Endodermal cell (in vitro differentiated cells): Measurements from ENCODE around the gene TRAF3. TPM values are rescaled to one million over a fixed set of nuclear protein-coding genes. Genes with fewer than 3 reads are reported as not detected.

Source experiments
- DNase-seq: peaks from one replicate; pipeline ENCODE4 v3.0.0-alpha.2; 2017
- H3K27ac ChIP-seq: 2 replicates; pipeline ENCODE4 v1.5.1; 2013; ENCODE audit warnings: mild to moderate bottlenecking, low read depth, low read length, moderate library complexity
- H3K27me3 ChIP-seq: 2 replicates; pipeline ENCODE4 v1.6.1; 2013; ENCODE audit warnings: mild to moderate bottlenecking, low read length, moderate library complexity; ENCODE audit not compliant: insufficient read depth, control insufficient read depth, poor library complexity, severe bottlenecking
- H3K36me3 ChIP-seq: 2 replicates; pipeline ENCODE4 v1.7.0; 2013; ENCODE audit warnings: mild to moderate bottlenecking, low read length, moderate library complexity; ENCODE audit not compliant: control insufficient read depth, insufficient read depth
- H3K4me1 ChIP-seq: one replicate; pipeline ENCODE4 v1.7.0; 2013; ENCODE audit warnings: low read length; ENCODE audit not compliant: control insufficient read depth, insufficient read depth
- H3K4me3 ChIP-seq: 2 replicates; pipeline ENCODE4 v1.5.1; 2013; ENCODE audit warnings: mild to moderate bottlenecking, low read length, moderate library complexity
- H3K9ac ChIP-seq: 2 replicates; pipeline ENCODE4 v1.6.1; 2013; ENCODE audit warnings: mild to moderate bottlenecking, low read length, moderate library complexity; ENCODE audit not compliant: poor library complexity, severe bottlenecking; ENCODE audit errors: extremely low read depth
- H3K9me3 ChIP-seq: 2 replicates; pipeline ENCODE4 v1.6.1; 2013; ENCODE audit warnings: mild to moderate bottlenecking, low read length, moderate library complexity; ENCODE audit not compliant: control insufficient read depth
- H3K27ac Mint-ChIP-seq: 2 replicates; pipeline ENCODE4 v1.8.0; 2020; ENCODE audit warnings: mixed read lengths
- H3K27me3 Mint-ChIP-seq: 2 replicates; pipeline ENCODE4 v1.8.0; 2021; ENCODE audit warnings: mild to moderate bottlenecking, mixed read lengths; ENCODE audit not compliant: insufficient read depth
- H3K36me3 Mint-ChIP-seq: 2 replicates; pipeline ENCODE4 v1.8.0; 2020; ENCODE audit warnings: low read depth, mixed read lengths
- H3K4me1 Mint-ChIP-seq: 2 replicates; pipeline ENCODE4 v1.8.0; 2020; ENCODE audit warnings: mixed read lengths
- H3K4me3 Mint-ChIP-seq: 2 replicates; pipeline ENCODE4 v1.8.0; 2020; ENCODE audit warnings: mild to moderate bottlenecking, moderate library complexity, mixed read lengths
- H3K9me3 Mint-ChIP-seq: 2 replicates; pipeline ENCODE4 v1.8.0; 2020; ENCODE audit warnings: mild to moderate bottlenecking, mixed read lengths
- WGBS, 2 experiments: methylation state at CpG; one replicate each; pipeline versions ENCODE4 v1.1.5 to v1.1.7; 2013; ENCODE audit warnings: missing lambda C conversion rate in 2 of 2, mixed read lengths in 1 of 2; ENCODE audit not compliant: insufficient coverage in 1 of 2, insufficient read length in 1 of 2; 5-methylcytosine and 5-hydroxymethylcytosine counted together
- total RNA-seq, 2 donors: library from RNA; stranded (reverse); fragmentation: NEBNext Ultra II Directional in 1 of 2; extraction: Animal tissue kit (Norgen Biotek cat#: 25700) in 1 of 2; gene quantifications; 2 replicates in 1 of 2; 3 replicates in 1 of 2; pipeline ENCODE4 v1.2.1, GENCODE V29; 2021
- TF ChIP-seq, protein P1 (sequence below): fragments of 200-600 bp; sonication (generic); conservative IDR thresholded peaks from 2 replicates; pipeline ENCODE4 v1.5.0; 2021; ENCODE audit warnings: antibody characterized with exemption, mild to moderate bottlenecking

TRAF3 gene
- total RNA-seq, 2 donors from 2014 or later: 16.7 to 23.8 TPM

DNA sequence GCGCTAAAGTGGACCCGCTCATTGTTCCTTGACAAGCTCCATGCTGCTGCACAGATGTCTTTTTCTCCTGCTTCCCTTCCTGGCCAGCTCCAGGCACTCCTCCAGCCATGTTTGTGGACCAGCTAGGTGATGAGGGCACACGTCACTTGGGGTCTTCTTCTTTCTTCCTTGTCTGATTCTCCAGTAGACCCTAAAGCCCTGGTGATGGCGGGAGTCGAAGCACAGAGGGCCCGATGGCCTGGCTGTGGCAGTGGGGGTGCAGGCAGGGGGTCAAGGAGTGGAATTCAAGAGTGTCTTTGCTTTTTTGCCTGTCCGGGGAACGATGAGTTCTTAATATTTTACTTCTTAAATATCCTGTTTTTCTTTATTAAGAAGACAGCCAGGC lies 122.3 kb downstream of the TRAF3 start:
- Mint-ChIP-seq H3K27ac (no peak overlapping the region), H3K27me3 (no peaks in the 10 kb centered on the region), H3K4me3 (no peak overlapping the region), H3K4me1 (peaks cover 7% of the 10 kb centered on the region), H3K9me3 (no peaks in the 10 kb centered on the region), H3K36me3 (peaks cover 19% of the 10 kb centered on the region)
- TF ChIP-seq, protein P1, sequence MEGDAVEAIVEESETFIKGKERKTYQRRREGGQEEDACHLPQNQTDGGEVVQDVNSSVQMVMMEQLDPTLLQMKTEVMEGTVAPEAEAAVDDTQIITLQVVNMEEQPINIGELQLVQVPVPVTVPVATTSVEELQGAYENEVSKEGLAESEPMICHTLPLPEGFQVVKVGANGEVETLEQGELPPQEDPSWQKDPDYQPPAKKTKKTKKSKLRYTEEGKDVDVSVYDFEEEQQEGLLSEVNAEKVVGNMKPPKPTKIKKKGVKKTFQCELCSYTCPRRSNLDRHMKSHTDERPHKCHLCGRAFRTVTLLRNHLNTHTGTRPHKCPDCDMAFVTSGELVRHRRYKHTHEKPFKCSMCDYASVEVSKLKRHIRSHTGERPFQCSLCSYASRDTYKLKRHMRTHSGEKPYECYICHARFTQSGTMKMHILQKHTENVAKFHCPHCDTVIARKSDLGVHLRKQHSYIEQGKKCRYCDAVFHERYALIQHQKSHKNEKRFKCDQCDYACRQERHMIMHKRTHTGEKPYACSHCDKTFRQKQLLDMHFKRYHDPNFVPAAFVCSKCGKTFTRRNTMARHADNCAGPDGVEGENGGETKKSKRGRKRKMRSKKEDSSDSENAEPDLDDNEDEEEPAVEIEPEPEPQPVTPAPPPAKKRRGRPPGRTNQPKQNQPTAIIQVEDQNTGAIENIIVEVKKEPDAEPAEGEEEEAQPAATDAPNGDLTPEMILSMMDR: no peak
- H3K27me3 ChIP-seq: no peaks in the 10 kb centered on the region
- no peaks in the 10 kb centered on the region for H3K36me3 ChIP-seq
- WGBS, 2 experiments: 97 to 100% methylated on average over 2 to 8 of the region's 8 CpGs
- DNase-seq: no peak
- no peak overlapping the region for H3K4me3 ChIP-seq
- H3K27ac ChIP-seq: no peak overlapping the region
- H3K9ac ChIP-seq: no peak overlapping the region
- H3K4me1 ChIP-seq: no peaks in the 10 kb centered on the region
- H3K9me3 ChIP-seq: no peaks in the 10 kb centered on the region

DNA sequence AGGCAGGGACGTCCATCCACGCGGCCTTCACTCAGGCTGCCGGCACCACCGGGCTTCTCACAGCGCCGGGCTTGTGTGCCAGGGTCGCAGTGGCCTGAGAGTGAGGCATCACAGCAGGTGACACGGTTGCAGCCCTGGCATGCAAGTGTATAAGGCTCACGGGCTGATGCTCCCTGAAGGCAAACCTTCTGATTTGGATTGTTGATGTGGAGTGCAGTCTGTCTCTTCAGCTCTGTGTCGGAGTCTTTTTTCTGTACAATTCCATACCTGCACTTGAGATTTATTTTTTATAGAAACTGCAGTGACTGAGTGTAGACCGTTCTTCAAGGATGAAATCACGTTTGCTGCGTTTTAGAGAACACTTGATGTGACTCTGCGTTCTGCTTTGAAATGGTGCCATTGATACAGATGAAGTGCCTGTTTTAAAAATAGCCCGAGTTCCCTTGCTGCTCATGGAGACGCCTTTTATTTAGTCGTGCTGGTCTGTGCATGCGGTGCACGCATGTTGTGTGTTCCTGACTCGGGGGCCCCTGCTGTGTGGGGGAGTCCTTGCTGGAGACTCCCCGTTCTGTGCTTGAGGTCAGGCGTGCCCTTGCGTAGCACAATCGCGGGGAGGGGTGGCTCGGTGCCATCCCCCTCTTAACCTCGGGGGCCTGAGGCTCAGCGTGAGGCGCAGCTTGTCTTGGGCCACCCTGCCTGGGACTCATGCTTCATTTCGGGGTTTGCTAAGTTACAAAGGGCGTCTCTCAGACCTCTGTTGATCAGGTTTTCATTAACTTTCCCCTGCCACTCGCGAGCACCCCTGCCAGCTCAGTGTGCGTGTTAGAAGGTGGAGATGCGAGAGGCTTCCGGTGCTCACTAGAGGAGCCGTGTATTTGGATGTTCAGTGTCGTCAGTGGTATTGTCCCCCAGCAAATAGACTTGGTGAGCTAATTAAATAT lies 123.7 kb downstream of the TRAF3 start:
- H3K9me3 Mint-ChIP-seq: peaks cover 9% of the 10 kb centered on the region
- Histone ChIP-seq H3K36me3 (peaks cover 9% of the 10 kb centered on the region), H3K9me3 (peaks cover 8% of the 10 kb centered on the region), H3K9ac (no peak overlapping the region), H3K27ac (no peak overlapping the region), H3K4me1 (no peaks in the 10 kb centered on the region), H3K4me3 (no peak overlapping the region), H3K27me3 (no peaks in the 10 kb centered on the region)
- peaks cover 28% of the 10 kb centered on the region for H3K36me3 Mint-ChIP-seq
- no peak overlapping the region for H3K27ac Mint-ChIP-seq
- H3K4me3 Mint-ChIP-seq: no peak overlapping the region
- peaks cover 7% of the 10 kb centered on the region for H3K4me1 Mint-ChIP-seq
- H3K27me3 Mint-ChIP-seq: no peaks in the 10 kb centered on the region
- WGBS, 2 experiments: 92 to 93% methylated on average over 31 to 39 of the region's 39 CpGs
- TF ChIP-seq, protein P1: no peak
- no peak for DNase-seq

DNA sequence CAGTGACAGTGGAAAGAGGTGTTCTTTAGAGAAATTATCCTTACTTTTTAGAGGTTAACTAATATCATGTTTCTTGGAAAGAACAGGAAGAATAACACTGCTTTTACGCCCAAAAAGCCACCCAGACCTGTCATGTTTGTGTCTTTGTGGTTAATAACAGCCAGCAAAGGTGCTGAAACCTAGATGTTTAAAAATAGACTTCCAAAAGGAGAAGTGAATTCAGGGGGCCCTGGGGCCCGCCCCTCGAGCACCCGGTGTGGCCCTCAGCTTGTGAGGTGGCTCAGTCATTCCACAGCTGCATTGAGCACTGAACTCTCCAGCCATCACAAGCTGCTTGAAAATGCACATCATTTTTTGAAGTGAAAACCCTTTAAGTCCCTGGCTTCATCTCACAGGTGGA lies 124.4 kb downstream of the TRAF3 start:
- peaks cover 16% of the 10 kb centered on the region for H3K36me3 ChIP-seq

More for the DNA sequence above, 124.4 kb downstream of the TRAF3 start:
- no peak overlapping the region for H3K9ac ChIP-seq
- no peaks in the 10 kb centered on the region for H3K27me3 ChIP-seq
- no peak overlapping the region for H3K27ac Mint-ChIP-seq
- H3K27me3 Mint-ChIP-seq: no peaks in the 10 kb centered on the region
- H3K4me3 Mint-ChIP-seq: no peak overlapping the region
- no peak overlapping the region for H3K27ac ChIP-seq
- peaks cover 7% of the 10 kb centered on the region for H3K4me1 Mint-ChIP-seq
- 91 to 100% methylated on average over 4 of the region's 4 CpGs for WGBS, 2 experiments
- H3K4me1 ChIP-seq: no peaks in the 10 kb centered on the region
- H3K9me3 ChIP-seq: peaks cover 14% of the 10 kb centered on the region
- TF ChIP-seq, protein P1: no peak
- no peak for DNase-seq
- H3K4me3 ChIP-seq: no peak overlapping the region
- peaks cover 36% of the 10 kb centered on the region for H3K36me3 Mint-ChIP-seq
- peaks cover 17% of the 10 kb centered on the region for H3K9me3 Mint-ChIP-seq
